NCI-H82 (cell line): ENCODE data around the gene CRX.
"Not testable (repeated sequence)": the region's sequence is repeated elsewhere in the genome, so short reads cannot be mapped to it uniquely, and the experiment has no call there.

ENCODE experiments used
- DNase-seq: peaks from one replicate; lab custom pipeline; 2025; lab: John Stamatoyannopoulos, UW

The CRX gene

DNA sequence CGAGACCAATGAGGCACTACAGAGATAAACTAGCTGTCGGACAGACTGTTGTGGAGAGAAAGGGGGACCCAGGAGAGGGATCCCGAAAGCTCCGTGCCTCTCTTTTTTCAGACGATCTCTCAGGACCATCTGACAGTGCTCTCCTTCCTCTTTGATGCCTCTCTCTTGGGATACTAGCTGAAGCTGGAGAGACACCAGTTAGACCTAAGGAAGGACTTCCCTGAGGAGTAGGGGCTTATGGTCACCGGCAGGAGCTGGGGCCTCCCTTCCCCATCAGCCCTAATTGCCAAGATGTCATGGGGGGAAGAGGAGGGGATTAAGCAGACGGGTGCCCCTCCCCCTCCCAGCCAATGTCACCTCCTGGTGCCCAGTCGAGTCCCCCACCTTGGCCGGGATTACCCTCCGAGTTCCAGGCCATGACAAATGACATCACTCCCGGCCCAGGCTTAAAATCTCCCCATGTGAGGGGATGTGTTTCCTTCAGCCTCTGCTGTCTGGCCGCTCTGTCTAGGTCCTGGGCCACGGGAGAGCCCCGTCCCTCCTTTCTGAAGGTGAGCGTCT lies at the start of gene CRX:
Gene CRX (plus strand): TSS at position 478 of the 561 bp plus-strand sequence. CDS start 12,507 bp downstream, outside the sequence.
- DNase-seq, result peak; percentile 98

DNA sequence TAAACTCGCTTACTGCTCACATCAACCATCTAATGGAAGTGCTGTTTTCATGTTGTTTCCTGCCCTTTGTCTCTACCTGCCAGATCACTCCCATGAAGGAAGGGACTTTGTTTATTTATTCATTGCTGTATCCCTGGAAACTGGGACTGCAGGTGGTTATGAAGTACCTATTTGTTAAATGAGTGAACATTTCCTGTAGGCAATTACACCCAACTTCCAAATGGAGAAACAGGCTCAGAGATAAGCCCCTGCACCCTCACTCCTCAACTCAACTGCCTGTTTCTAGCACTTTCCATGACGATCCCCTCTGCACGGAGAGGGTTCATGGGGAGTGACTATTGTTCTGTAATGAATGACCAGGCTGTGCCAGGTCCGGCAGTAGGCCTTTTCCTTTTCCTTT lies 45.2 kb upstream of the CRX start:
- DNase-seq, result no peak

- DNase-seq, result not testable (repeated sequence)
Measured at GRCh38 chr19:47777245-47778048, 44.3 kb upstream of the CRX start.

GRCh38 chr19:47778049-47778953 lies 43.4 kb upstream of the CRX start, which contains the start of gene SELENOW:
Gene SELENOW, plus strand, starts transcription at chr19:47778703. Its CDS starts 83 bp downstream, at chr19:47778786.
- DNase-seq, result peak; percentile 96

DNA sequence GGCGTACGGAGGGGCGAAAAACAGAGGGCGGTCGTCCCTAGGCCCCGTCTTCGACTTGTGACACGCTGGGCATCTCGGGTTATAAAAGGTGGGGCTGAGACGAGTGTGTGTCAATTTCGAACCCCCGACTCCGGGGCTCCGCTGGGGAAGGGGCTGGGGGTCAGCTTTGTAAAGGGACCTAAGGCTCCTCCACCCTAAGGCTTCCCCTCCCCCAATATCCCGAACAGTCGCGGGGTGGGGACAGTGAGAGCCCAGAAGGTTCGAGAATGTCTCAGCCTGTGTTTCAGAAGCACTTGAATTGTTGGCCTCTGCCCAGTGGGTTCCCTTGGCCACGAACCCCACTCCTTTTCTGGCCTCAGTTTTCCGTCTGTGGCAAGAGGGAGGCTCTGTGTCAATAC lies 42.8 kb upstream of the CRX start:
- peak; percentile 52 for DNase-seq

GRCh38 chr19:47779524-47780214 lies 42.1 kb upstream of the CRX start:
- no peak for DNase-seq

GRCh38 chr19:47780215-47780551 lies 41.6 kb upstream of the CRX start:
- no peak for DNase-seq

DNA sequence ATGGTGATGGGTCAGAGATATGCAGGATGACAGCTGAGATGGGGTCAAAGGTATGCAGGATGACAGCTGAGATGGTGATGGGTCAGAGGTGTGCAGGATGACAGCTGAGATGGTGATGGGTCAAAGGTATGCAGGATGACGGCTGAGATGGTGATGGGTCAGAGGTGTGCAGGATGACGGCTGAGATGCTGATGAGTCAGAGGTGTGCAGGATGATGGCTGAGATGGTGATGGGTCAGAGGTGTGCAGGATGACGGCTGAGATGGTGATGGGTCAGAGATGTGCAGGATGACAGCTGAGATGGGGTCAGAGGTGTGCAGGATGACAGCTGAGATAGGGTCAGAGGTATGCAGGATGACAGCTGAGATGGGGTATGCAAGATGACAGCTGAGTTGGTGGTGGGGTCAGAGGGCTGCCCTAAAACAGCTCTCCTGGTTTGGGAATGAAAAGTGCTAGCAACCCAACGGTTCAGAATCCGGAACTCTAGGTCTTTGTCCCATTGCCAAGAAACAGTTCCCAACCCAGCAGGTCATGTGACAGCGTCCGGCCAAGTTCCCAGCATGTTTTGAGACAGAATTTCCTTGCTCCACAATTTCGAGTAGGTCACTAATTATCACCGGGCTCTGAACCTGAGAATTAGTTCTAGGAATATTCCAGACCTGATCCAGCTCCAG lies 40.0 kb upstream of the CRX start:
- DNase-seq, result no peak

GRCh38 chr19:47786566-47786965 lies 35.2 kb upstream of the CRX start:
- DNase-seq, result peak; percentile 98

DNA sequence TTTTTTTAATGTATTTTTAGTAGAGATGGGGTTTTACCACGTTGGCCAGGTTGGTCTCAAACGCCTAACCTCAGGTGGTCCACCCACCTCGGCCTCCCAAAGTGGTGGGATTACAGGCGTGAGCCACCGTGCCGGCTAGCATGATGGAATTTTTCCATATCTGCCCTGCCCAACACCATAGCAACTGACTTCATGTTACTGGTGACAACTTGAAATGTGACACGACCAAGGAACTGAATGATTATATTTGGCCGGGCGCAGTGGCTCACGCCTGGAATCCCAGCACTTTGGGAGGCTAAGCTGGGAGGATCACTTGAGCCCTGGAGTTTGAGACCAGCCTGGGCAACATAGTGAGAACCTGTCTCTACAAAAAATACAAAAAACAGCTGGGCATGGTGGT lies 34.4 kb upstream of the CRX start:
- not testable (repeated sequence) for DNase-seq

GRCh38 chr19:47789811-47790210 lies 31.9 kb upstream of the CRX start:
- DNase-seq, result not testable (repeated sequence)

DNA sequence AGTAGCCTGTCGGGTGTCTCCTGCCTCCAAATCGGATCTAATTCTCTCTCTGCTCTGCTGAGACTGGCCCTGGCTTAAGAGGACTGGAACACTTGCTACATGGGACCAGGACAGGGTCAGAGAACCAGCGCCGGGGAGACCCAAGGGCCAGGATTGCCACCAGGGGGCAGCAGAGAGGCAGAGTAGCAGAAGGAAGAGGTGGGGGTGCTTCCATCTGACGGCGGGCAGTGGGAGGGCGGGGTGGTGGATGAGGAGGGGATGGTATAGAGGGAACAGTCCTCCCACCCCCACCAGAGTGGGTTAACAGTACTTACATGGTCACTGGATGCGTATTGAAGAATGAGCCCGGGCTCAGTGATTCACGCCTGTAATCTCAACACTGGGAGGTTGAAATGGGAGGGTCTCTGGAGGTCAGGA lies 31.3 kb upstream of the CRX start:
- DNase-seq, result peak; percentile 100

GRCh38 chr19:47792616-47793015 lies 29.1 kb upstream of the CRX start:
- no peak for DNase-seq

DNA sequence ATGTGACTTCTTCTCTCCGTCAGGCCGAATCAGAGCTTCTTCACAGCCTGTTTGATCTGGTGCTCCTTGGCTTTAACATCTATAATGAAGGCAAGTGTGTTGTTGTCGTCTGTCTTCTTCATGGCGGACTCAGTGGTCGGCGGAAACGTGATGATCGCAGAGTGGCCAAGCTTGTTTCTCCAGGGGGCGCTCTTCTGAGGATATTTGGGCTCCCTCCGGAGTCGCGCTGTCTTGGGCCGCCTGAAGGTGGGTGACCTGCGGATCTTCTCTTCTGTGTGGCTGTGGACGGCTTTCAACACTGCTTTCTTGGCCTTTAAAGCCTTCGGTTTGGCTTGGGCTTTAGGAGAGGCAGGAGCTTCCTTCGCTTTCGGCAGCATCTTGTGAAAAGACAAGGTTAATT lies 27.2 kb upstream of the CRX start:
- no peak for DNase-seq

GRCh38 chr19:47796785-47797184 lies 25.0 kb upstream of the CRX start:
- DNase-seq, result peak; percentile 66

DNA sequence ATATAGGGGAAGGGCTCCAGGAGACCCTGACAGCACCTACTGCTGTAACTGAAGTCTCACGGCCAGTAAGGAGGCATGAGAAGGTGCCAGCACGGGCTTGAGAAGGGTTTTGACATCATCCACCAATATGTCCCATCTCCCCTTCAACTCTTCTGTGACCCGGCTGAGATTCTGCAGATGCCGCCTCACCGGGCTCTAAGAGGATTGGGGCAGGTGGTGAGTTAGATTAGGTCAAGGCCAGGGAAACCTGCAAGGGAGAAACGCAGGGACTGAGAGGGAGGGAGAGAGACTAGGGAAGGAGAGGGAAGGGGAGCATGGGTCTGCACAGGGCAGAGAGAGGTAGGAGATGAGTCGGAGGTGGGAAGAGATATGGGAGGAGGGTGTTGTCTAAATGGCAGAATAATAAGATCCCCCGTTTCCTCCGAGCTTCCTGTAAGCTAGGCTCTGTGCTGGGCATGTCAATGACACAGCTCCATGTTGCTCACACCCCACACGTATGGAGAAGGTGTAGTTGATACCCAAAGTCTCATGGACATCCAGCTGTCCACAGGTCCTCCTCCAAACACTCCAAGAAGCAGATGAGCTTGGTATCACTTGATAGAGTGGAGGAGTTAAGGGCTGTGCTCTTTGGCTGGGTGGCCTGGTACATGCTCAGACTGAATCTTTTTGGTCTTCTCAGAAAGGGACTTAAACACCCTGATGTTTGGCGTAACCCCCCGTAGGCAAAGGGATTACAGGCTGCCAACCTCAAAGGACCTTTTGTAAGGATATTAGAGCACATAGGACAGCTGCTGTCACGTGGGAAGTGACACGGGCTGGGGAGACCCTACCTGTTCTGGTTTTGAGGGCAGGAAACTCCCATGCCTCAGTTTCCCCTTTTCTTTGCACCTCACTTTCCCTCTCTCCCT lies 23.5 kb upstream of the CRX start:
- peak; percentile 97 for DNase-seq

DNA sequence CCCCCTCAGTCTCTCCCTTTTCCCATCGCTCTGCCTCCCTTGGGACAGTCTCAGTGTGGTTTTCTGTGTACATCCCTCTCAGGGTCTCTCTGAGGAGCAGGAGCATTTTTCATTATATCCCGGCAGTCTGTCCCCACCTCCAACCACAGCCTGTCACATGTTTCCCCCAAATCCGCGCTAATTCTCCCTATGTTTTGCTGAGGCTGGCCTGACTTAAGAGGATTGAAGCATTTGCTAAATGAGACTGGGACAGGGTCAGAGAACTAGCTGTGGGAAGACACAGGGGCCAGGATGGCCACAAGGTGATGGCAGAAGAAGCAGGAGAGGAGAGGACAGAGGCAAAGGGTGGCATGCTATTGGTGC lies 22.9 kb upstream of the CRX start:
- peak; percentile 99 for DNase-seq

GRCh38 chr19:47801270-47801669 lies 20.5 kb upstream of the CRX start:
- DNase-seq, result no peak

DNA sequence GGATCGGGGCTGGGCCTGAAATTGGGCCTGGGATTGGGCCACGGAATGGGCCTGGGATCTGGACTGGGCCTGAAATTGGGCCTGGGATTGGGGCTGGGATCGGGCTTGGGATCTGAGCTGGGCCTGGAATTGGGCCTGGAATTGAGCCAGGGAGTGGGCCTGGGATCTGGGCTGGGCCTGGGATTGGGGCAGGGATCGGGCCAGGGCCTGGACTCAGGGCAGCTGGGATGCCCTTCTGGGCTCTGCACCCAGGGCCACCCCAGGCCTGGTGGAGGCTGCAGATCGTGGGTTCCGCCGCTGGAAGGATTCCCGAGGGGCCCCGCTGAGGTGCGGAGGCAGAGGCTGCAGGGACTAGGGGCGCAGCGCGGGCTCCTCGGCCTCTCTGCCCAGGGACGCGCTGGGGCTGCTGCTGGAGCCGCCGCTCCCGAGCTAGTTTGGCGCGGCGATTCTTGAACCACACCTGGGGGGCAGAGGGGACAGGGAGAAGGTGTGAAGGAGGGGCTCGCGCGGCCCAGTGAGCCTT lies 19.2 kb upstream of the CRX start:
- DNase-seq, result no peak

DNA sequence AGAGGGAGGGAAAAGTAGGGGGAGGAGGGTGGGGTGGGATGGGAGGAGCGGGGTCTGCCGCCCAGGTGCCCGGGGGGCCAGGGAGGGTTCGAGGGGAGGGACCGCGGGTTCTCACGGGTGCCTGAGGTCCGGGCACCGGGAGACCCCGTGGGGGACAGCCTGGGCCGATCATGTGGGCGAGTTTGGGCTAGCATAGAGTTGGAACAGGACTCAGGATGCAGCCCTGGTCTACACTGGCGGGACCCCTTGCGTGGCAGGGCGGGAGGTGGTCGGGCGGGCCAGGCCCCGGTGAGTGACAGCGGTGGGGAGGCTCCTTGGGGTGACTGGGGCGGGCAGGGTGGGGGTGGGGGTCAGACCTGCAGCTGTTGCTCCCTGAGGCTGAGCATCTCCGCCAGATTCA lies 18.6 kb upstream of the CRX start:
- DNase-seq, result not testable (repeated sequence)
